ENCODE results near the gene ZNF879. TPM values are rescaled to one million over a fixed set of nuclear protein-coding genes. Genes with fewer than 3 reads are reported as not detected.

The ZNF879 gene
- total and polyA plus RNA-seq, 4 donors = 1.4 to 5.2 (median 2.8) TPM

- TF ChIP-seq, protein P1, sequence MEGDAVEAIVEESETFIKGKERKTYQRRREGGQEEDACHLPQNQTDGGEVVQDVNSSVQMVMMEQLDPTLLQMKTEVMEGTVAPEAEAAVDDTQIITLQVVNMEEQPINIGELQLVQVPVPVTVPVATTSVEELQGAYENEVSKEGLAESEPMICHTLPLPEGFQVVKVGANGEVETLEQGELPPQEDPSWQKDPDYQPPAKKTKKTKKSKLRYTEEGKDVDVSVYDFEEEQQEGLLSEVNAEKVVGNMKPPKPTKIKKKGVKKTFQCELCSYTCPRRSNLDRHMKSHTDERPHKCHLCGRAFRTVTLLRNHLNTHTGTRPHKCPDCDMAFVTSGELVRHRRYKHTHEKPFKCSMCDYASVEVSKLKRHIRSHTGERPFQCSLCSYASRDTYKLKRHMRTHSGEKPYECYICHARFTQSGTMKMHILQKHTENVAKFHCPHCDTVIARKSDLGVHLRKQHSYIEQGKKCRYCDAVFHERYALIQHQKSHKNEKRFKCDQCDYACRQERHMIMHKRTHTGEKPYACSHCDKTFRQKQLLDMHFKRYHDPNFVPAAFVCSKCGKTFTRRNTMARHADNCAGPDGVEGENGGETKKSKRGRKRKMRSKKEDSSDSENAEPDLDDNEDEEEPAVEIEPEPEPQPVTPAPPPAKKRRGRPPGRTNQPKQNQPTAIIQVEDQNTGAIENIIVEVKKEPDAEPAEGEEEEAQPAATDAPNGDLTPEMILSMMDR (IDR thresholded peaks at IDR 0.05; ENCODE audit: control extremely low read depth, extremely low read depth) = no peak
- no peak for ATAC-seq (ENCODE audit: insufficient read depth, low FRiP score)
- no peak overlapping the region for H3K4me3 ChIP-seq
- H3K9ac ChIP-seq (ENCODE audit: insufficient read depth in 1 of 2, low read length in 2 of 2) = no peak overlapping the region
- WGBS, 2 donors = 21 to 25% methylated on average over 50 to 53 of the region's 53 CpGs
- H3K4me1 ChIP-seq (ENCODE audit: control insufficient read depth in 5 of 5, insufficient read depth in 5 of 5, low read length in 5 of 5) = peaks cover 0 to 5% (median 0%) of the 10 kb centered on the region in 5 donors
- H3K36me3 ChIP-seq (ENCODE audit: control insufficient read depth in 4 of 4, insufficient read depth in 4 of 4, low read length in 4 of 4) = peaks cover 0 to 4% (median 0%) of the 10 kb centered on the region in 4 donors
- H3K27ac ChIP-seq (ENCODE audit: low read depth in 1 of 2, low read length in 1 of 2) = no peak overlapping the region
- H3K27me3 ChIP-seq (ENCODE audit: control insufficient read depth in 3 of 3, insufficient read depth in 3 of 3, low read length in 2 of 3) = peaks cover 17 to 38% (median 22%) of the 10 kb centered on the region in 3 donors
- H3K9me3 ChIP-seq (ENCODE audit: control insufficient read depth in 4 of 4, insufficient read depth in 3 of 4, low read length in 3 of 4) = peaks cover 0 to 45% (median 5%) of the 10 kb centered on the region in 4 donors
- no peak for DNase-seq
Observed at GRCh38 chr5:178993955-178994579, 29.5 kb upstream of the ZNF879 start.

DNA sequence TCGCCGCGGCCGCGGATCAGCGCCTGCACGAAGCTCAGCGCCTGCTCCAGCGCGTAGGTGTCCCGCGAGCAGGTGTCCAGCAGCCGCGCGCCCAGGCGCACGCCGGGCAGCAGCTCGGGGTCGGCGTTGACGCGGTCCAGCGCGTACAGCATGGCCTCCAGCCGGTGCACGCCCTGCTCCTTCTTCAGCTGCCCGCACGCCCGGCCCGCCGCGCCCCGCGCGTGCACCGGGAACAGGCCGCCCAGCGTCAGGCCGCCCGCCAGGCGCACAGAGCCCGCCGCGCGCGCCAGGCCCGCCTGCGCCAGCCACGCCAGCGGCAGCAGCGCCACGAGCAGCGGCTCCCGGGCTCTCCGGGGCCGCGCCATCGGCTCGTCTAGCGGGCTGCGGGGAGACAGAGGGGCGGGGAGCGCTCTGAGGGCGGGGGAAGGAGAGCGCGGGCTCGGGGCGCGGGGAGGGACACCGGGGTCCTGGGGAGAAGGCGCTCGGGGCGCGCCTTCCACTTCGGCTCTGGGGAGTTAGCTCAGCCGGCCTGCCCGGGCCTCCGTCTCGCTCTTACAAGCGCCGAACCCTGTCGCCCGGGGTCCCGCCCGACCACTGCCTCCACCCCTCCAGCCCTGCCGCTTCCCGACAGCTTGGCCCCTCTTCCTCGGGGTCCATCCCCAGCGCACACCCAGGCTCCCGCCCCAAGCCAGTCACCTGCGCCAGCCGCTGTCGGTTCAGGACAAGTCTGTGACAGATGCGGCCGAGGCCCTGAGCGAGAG, 28.8 kb upstream of the ZNF879 start, which contains the start of gene GRM6:
GRM6 (minus strand) TSS at position 741 of the 761 bp plus-strand sequence; CDS start at position 365, 376 bp downstream.
- peaks cover 0 to 5% (median 0%) of the 10 kb centered on the region in 5 donors for H3K4me1 ChIP-seq (ENCODE audit: control insufficient read depth in 5 of 5, insufficient read depth in 5 of 5, low read length in 5 of 5)
- H3K9me3 ChIP-seq (ENCODE audit: control insufficient read depth in 4 of 4, insufficient read depth in 3 of 4, low read length in 3 of 4) = peaks cover 0 to 40% (median 2%) of the 10 kb centered on the region in 4 donors
- no peak within 1 kb of the TSS for H3K4me3 ChIP-seq
- DNase-seq (peak in 1 of 3 donors; percentile 24), ATAC-seq (ENCODE audit: insufficient read depth, low FRiP score) (no peak)
- TF ChIP-seq, protein P1 (IDR thresholded peaks at IDR 0.05; ENCODE audit: control extremely low read depth, extremely low read depth) = no peak
- H3K9ac ChIP-seq (ENCODE audit: insufficient read depth in 1 of 2, low read length in 2 of 2) = no peak within 1 kb of the TSS
- no peak within 1 kb of the TSS for H3K27ac ChIP-seq (ENCODE audit: low read depth in 1 of 2, low read length in 1 of 2)
- H3K36me3 ChIP-seq (ENCODE audit: control insufficient read depth in 4 of 4, insufficient read depth in 4 of 4, low read length in 4 of 4) = peaks cover 0 to 2% (median 0%) of the 10 kb centered on the region in 4 donors
- 3 to 4% methylated on average over 72 to 97 of the region's 97 CpGs for WGBS, 2 donors
- H3K27me3 ChIP-seq (ENCODE audit: control insufficient read depth in 3 of 3, insufficient read depth in 3 of 3, low read length in 2 of 3) = peaks cover 17 to 38% (median 22%) of the 10 kb centered on the region in 3 donors

DNA sequence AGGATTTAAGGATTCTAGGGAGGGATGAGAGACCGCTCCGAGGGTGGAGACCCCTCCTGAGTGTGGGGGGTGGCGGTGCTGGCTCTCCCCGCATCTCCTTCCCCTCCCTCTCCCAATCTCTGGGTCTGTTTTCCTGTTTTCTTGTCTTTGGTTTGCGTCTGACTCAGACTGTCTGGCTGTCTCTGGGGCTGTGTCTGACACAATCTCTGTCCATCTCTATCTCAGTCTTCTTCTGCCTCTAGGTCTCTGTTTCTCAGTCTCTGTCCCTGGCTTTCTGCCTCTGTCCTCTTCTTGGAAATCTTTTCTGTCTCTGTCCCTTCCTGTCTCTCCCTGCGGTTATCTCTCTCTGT, 28.3 kb upstream of the ZNF879 start:
- Histone ChIP-seq H3K9me3 (ENCODE audit: control insufficient read depth in 4 of 4, insufficient read depth in 3 of 4, low read length in 3 of 4) (peaks cover 0 to 35% (median 0%) of the 10 kb centered on the region in 4 donors), H3K27ac (ENCODE audit: low read depth in 1 of 2, low read length in 1 of 2) (no peak overlapping the region), H3K4me1 (ENCODE audit: control insufficient read depth in 5 of 5, insufficient read depth in 5 of 5, low read length in 5 of 5) (peaks cover 0 to 5% (median 0%) of the 10 kb centered on the region in 5 donors), H3K27me3 (ENCODE audit: control insufficient read depth in 3 of 3, insufficient read depth in 3 of 3, low read length in 2 of 3) (peaks cover 17 to 38% (median 22%) of the 10 kb centered on the region in 3 donors), H3K4me3 (no peak overlapping the region), H3K36me3 (ENCODE audit: control insufficient read depth in 4 of 4, insufficient read depth in 4 of 4, low read length in 4 of 4) (no peaks in the 10 kb centered on the region), H3K9ac (ENCODE audit: insufficient read depth in 1 of 2, low read length in 2 of 2) (no peak overlapping the region)
- 10% methylated on average over 6 of the region's 6 CpGs for WGBS, 2 donors
- DNase-seq (no peak), ATAC-seq (ENCODE audit: insufficient read depth, low FRiP score) (no peak)
- TF ChIP-seq, protein P1 (IDR thresholded peaks at IDR 0.05; ENCODE audit: control extremely low read depth, extremely low read depth) = no peak

All from lung (tissue), 12 donors.